ENCODE data around the gene SLC22A23.

SLC22A23 gene

GRCh38 chr6:3264356-3264755, 192.5 kb downstream of the SLC22A23 start:
- Histone ChIP-seq H3K4me3 (ENCODE audit: low read depth, low read length) (no peak overlapping the region), H3K27ac (ENCODE audit: extremely low read depth, low read depth, low read length) (no peak overlapping the region), H3K4me1 (ENCODE audit: control insufficient read depth, insufficient read depth, low read length) (peaks cover 8% of the 10 kb centered on the region; the same call in 1 of the 2 replicates), H3K36me3 (ENCODE audit: control insufficient read depth in 2 of 2, insufficient read depth in 1 of 2, low read length in 2 of 2) (peaks cover 0 to 60% of the 10 kb centered on the region in 2 experiments; a peak in 2 of 3 replicates), H3K9me3 (ENCODE audit: control insufficient read depth, insufficient read depth, low read depth, low read length) (no peaks in the 10 kb centered on the region)
- ChIA-PET CTCF (interaction anchor here (1.5 kb wide), 1 partner anchor 140 kb away, joined by 4 read pairs; no protein-coding TSS in a partner anchor), POLR2A (no interaction called here)
- TF ChIP-seq ZBTB7A (tag by site-specific recombination; IDR thresholded peaks at IDR 0.05; ENCODE audit: low read depth), result no peak
- TF ChIP-seq ZNF561 (tag by site-specific recombination; IDR thresholded peaks at IDR 0.05; ENCODE audit: borderline replicate concordance), result no peak
- TF ChIP-seq, protein P1, sequence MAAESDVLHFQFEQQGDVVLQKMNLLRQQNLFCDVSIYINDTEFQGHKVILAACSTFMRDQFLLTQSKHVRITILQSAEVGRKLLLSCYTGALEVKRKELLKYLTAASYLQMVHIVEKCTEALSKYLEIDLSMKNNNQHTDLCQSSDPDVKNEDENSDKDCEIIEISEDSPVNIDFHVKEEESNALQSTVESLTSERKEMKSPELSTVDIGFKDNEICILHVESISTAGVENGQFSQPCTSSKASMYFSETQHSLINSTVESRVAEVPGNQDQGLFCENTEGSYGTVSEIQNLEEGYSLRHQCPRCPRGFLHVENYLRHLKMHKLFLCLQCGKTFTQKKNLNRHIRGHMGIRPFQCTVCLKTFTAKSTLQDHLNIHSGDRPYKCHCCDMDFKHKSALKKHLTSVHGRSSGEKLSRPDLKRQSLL (tag by site-specific recombination; IDR thresholded peaks at IDR 0.05), result no peak
- TF ChIP-seq PRDM1 (tag by site-specific recombination; IDR thresholded peaks at IDR 0.05), result no peak
- TF ChIP-seq ZNF341 (tag by site-specific recombination; IDR thresholded peaks at IDR 0.05; ENCODE audit: low read depth), result no peak

DNA sequence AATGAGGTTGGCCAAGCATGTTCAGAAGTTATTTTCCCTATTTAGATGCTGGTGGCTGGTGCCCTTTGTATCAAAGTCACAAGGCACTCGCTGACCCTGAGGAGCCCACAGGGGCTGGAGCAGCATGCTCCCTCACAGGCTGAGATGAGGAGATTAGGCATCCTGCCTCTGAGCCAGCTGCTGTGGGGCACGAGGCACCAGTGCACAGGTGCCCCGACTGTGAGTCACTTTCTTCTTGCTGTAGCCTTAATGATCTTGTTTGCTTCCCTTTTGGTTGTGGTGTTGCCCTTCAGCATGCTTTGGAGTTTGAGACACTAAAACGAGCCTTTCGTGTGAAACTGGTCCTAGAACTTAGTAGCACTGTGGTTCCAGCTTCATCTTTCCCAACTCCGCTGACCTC, 193.8 kb downstream of the SLC22A23 start:
- H3K36me3 ChIP-seq (ENCODE audit: control insufficient read depth in 2 of 2, insufficient read depth in 1 of 2, low read length in 2 of 2), result peaks cover 0 to 50% of the 10 kb centered on the region in 2 experiments; a peak in 2 of 3 replicates
- TF ChIP-seq ZNF10 (tag by site-specific recombination; IDR thresholded peaks at IDR 0.05) (no peak), ZNF114 (tag by site-specific recombination; IDR thresholded peaks at IDR 0.05) (no peak), ZSCAN23 (tag by site-specific recombination; IDR thresholded peaks at IDR 0.05) (no peak), ZSCAN30 (tag by site-specific recombination; IDR thresholded peaks at IDR 0.05) (no peak)
- no peaks in the 10 kb centered on the region for H3K9me3 ChIP-seq (ENCODE audit: control insufficient read depth, insufficient read depth, low read depth, low read length)
- ChIA-PET CTCF (interaction anchor here (0.6 to 1.4 kb wide), 4 partner anchors 12 to 863 kb away, joined by 3 to 5 read pairs (median 4); no protein-coding TSS in a partner anchor), POLR2A (no interaction called here)
- H3K27ac ChIP-seq (ENCODE audit: extremely low read depth, low read depth, low read length), result no peak overlapping the region
- no peak overlapping the region for H3K4me3 ChIP-seq (ENCODE audit: low read depth, low read length)
- H3K4me1 ChIP-seq (ENCODE audit: control insufficient read depth, insufficient read depth, low read length), result peaks cover 10% of the 10 kb centered on the region; the same call in 1 of the 2 replicates

- CTCF ChIA-PET, result interaction anchor here (1.0 to 1.9 kb wide), 3 partner anchors 10 to 196 kb away, joined by 3 to 10 read pairs (median 3); no protein-coding TSS in a partner anchor
Observed at GRCh38 chr6:3261921-3262320, 194.9 kb downstream of the SLC22A23 start.

DNA sequence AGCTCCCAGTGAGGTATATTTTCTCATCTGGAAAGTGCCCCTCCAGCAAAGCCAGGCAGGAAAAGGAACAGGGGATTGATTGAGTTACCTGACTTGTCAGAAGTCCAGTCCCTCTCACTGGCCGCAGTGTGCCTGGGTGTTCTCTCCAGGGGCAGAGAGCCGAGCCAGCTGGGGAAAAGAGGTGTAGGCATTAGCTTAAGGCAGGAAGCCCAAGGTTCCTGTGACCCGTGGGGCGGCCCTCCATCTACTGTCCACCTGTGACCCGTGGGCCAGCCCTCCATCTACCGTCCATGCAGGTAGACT, 195.4 kb downstream of the SLC22A23 start:
- Histone ChIP-seq H3K4me1 (ENCODE audit: control insufficient read depth, insufficient read depth, low read length) (peaks cover 10% of the 10 kb centered on the region; the same call in 1 of the 2 replicates), H3K4me3 (ENCODE audit: low read depth, low read length) (no peak overlapping the region), H3K27ac (ENCODE audit: extremely low read depth, low read depth, low read length) (no peak overlapping the region), H3K9me3 (ENCODE audit: control insufficient read depth, insufficient read depth, low read depth, low read length) (no peaks in the 10 kb centered on the region), H3K36me3 (ENCODE audit: control insufficient read depth in 2 of 2, insufficient read depth in 1 of 2, low read length in 2 of 2) (peaks cover 0 to 43% of the 10 kb centered on the region in 2 experiments; a peak in 2 of 3 replicates)
- CTCF ChIA-PET, result interaction anchor here (1.0 to 1.9 kb wide), 3 partner anchors 10 to 195 kb away, joined by 3 to 10 read pairs (median 3); no protein-coding TSS in a partner anchor
- POLR2A ChIA-PET, result interaction anchor here (1.4 kb wide), 1 partner anchor 104 kb away, joined by 3 read pairs; the partner anchor contains the start of gene TUBB2A
- no peak for TF ChIP-seq ZNF114 (tag by site-specific recombination; IDR thresholded peaks at IDR 0.05)

More at GRCh38 chr6:3261921-3262320, 194.9 kb downstream of the SLC22A23 start:
- Histone ChIP-seq H3K9me3 (ENCODE audit: control insufficient read depth, insufficient read depth, low read depth, low read length) (no peaks in the 10 kb centered on the region), H3K4me1 (ENCODE audit: control insufficient read depth, insufficient read depth, low read length) (peaks cover 10% of the 10 kb centered on the region; the same call in 1 of the 2 replicates), H3K4me3 (ENCODE audit: low read depth, low read length) (no peak overlapping the region), H3K36me3 (ENCODE audit: control insufficient read depth in 2 of 2, insufficient read depth in 1 of 2, low read length in 2 of 2) (peaks cover 0 to 43% of the 10 kb centered on the region in 2 experiments; a peak in 2 of 3 replicates), H3K27ac (ENCODE audit: extremely low read depth, low read depth, low read length) (no peak overlapping the region)
- TF ChIP-seq ZBTB21 (tag by site-specific recombination; IDR thresholded peaks at IDR 0.05) (no peak), ZNF146 (tag by site-specific recombination; IDR thresholded peaks at IDR 0.05) (no peak), ZNF155 (tag by site-specific recombination; IDR thresholded peaks at IDR 0.05) (no peak), ZNF112 (tag by site-specific recombination; IDR thresholded peaks at IDR 0.05) (no peak), ZNF221 (tag by site-specific recombination; IDR thresholded peaks at IDR 0.05; ENCODE audit: borderline replicate concordance) (no peak), ZNF433 (tag by site-specific recombination; IDR thresholded peaks at IDR 0.05; ENCODE audit: low read depth) (no peak), ZNF792 (tag by site-specific recombination; IDR thresholded peaks at IDR 0.05) (no peak), KLF1 (tag by site-specific recombination; IDR thresholded peaks at IDR 0.05) (no peak)
- POLR2A ChIA-PET, result interaction anchor here (1.4 kb wide), 1 partner anchor 105 kb away, joined by 3 read pairs; the partner anchor contains the start of gene TUBB2A
